SH-SY5Y (cell line): ENCODE measurements around the gene TSSC4.

Experiments used
- GATA2 ChIP-seq: IDR thresholded peaks from 2 replicates; pipeline ENCODE4 v1.6.1; 2011; ENCODE audit warnings: mild to moderate bottlenecking, low read depth, low read length
- GATA3 ChIP-seq: IDR thresholded peaks from 2 replicates; pipeline ENCODE4 v1.6.1; 2011; ENCODE audit warnings: low read depth, mild to moderate bottlenecking, low read length, moderate library complexity

DNA sequence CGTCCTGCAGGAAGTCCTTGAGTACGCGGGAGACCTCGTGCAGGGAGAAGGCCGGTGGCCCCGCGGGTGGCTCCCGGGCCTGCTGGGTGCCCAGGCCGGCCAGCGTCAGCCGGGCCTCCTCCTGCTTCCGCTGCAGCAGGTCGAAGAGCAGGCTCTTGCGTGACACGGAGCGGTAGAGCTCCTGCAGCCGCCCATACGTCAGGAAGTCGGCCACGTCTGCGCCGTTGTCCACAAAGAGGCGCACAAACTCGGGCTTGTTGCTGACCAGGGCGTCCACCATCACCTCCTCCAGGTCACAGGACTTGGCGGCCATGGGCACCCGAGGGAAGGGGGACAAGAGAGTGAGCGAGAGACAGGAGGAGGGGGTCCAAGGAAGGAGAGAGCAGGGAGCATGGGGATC lies 14.6 kb downstream of the TSSC4 start:
- TF ChIP-seq GATA3, result no peak
- no peak for TF ChIP-seq GATA2
